GM23338 (cell line): ENCODE results near the gene STARD13. TPM values are rescaled to one million over a fixed set of nuclear protein-coding genes. Genes with fewer than 3 reads are reported as not detected.

Experiments used
- ATAC-seq: fragments of 200-7000 bp; cut with Tn5 transposase; 3 replicates; pipeline ENCODE4 v1.9.1; 2020
- DNase-seq: peaks from one replicate; pipeline ENCODE4 v3.0.0-alpha.2; 2015; ENCODE audit warnings: low spot score
- H2AFZ ChIP-seq: fragments of 200-600 bp; sonication (generic); 2 replicates; pipeline ENCODE4 v1.8.0; 2016; ENCODE audit warnings: antibody characterized with exemption, mild to moderate bottlenecking, moderate library complexity
- H3F3A ChIP-seq: fragments of 200-600 bp; sonication (generic); replicated peaks from 2 replicates; pipeline ENCODE4 v1.8.0; 2017; ENCODE audit warnings: antibody characterized with exemption, mixed run types, low read depth
- H3K27ac ChIP-seq: fragments of 200-600 bp; sonication (generic); 2 replicates; pipeline ENCODE4 v1.6.1; 2016; ENCODE audit warnings: low read depth
- H3K27me3 ChIP-seq: fragments of 200-600 bp; sonication (generic); 2 replicates; pipeline ENCODE4 v1.8.0; 2016; ENCODE audit warnings: mild to moderate bottlenecking, mixed run types, moderate library complexity; ENCODE audit not compliant: insufficient read depth
- H3K36me3 ChIP-seq: fragments of 200-600 bp; sonication (generic); 2 replicates; pipeline ENCODE4 v1.8.0; 2016; ENCODE audit warnings: mild to moderate bottlenecking; ENCODE audit not compliant: insufficient read depth
- H3K4me1 ChIP-seq: fragments of 200-600 bp; sonication (generic); 2 replicates; pipeline ENCODE4 v1.8.0; 2016; ENCODE audit warnings: mild to moderate bottlenecking, moderate library complexity; ENCODE audit not compliant: insufficient read depth
- H3K4me2 ChIP-seq: fragments of 200-600 bp; sonication (generic); 2 replicates; pipeline ENCODE4 v1.7.1; 2017; ENCODE audit warnings: mixed run types
- H3K4me3 ChIP-seq: fragments of 200-600 bp; sonication (generic); 2 replicates; pipeline ENCODE4 v1.6.1; 2016; ENCODE audit warnings: mixed run types
- H3K79me2 ChIP-seq: fragments of 200-600 bp; sonication (generic); replicated peaks from 2 replicates; pipeline ENCODE4 v1.8.0; 2017; ENCODE audit warnings: mild to moderate bottlenecking; ENCODE audit not compliant: insufficient read depth
- H3K9me2 ChIP-seq: fragments of 200-600 bp; sonication (generic); 2 replicates; pipeline ENCODE4 v1.8.0; 2017; ENCODE audit not compliant: insufficient read depth
- H4K20me1 ChIP-seq: fragments of 200-600 bp; sonication (generic); replicated peaks from 2 replicates; pipeline ENCODE4 v1.8.0; 2017; ENCODE audit warnings: mild to moderate bottlenecking; ENCODE audit not compliant: insufficient read depth
- H3K27ac Mint-ChIP-seq: 2 replicates; pipeline ENCODE4 v1.8.0; 2020; ENCODE audit warnings: inconsistent platforms, mild to moderate bottlenecking, moderate library complexity, mixed read lengths
- H3K27me3 Mint-ChIP-seq: 3 replicates; pipeline ENCODE4 v1.8.0; 2022; ENCODE audit warnings: low read depth, mild to moderate bottlenecking, moderate library complexity, mixed read lengths, inconsistent platforms; ENCODE audit not compliant: insufficient read depth, poor library complexity
- H3K36me3 Mint-ChIP-seq: 3 replicates; pipeline ENCODE4 v1.8.0; 2021; ENCODE audit warnings: low read depth, mild to moderate bottlenecking, inconsistent platforms, moderate library complexity, mixed read lengths
- H3K4me1 Mint-ChIP-seq: 3 replicates; pipeline ENCODE4 v1.8.0; 2020; ENCODE audit warnings: mild to moderate bottlenecking, inconsistent platforms, mixed read lengths
- H3K4me3 Mint-ChIP-seq: 3 replicates; pipeline ENCODE4 v1.8.0; 2021; ENCODE audit warnings: moderate library complexity, mild to moderate bottlenecking, inconsistent platforms, mixed read lengths
- H3K9me3 Mint-ChIP-seq: 3 replicates; pipeline ENCODE4 v1.8.0; 2020; ENCODE audit warnings: moderate library complexity, mild to moderate bottlenecking, inconsistent platforms, mixed read lengths
- CREB1 ChIP-seq: fragments of 250-450 bp; sonication (Bioruptor Pico); IDR thresholded peaks from 2 replicates; pipeline ENCODE4 v1.5.0; 2020; ENCODE audit warnings: low read depth, mild to moderate bottlenecking, moderate library complexity
- EZH2phosphoT487 ChIP-seq: fragments of 200-600 bp; sonication (generic); IDR thresholded peaks from one replicate; pipeline ENCODE4 v1.8.1; 2018; ENCODE audit warnings: antibody characterized with exemption; ENCODE audit not compliant: unreplicated experiment
- JUNB ChIP-seq: IDR thresholded peaks from one replicate; pipeline ENCODE4 v1.6.1; 2016; ENCODE audit warnings: antibody characterized with exemption; ENCODE audit not compliant: unreplicated experiment
- NANOG ChIP-seq: IDR thresholded peaks from 2 replicates; pipeline ENCODE4 v1.6.1; 2016; ENCODE audit warnings: antibody characterized with exemption, borderline replicate concordance
- POLR2AphosphoS5 ChIP-seq: IDR thresholded peaks from 2 replicates; pipeline ENCODE4 v1.6.1; 2016; ENCODE audit warnings: antibody characterized with exemption, low read depth
- STAT1 ChIP-seq: IDR thresholded peaks from one replicate; pipeline ENCODE4 v1.6.1; 2016; ENCODE audit warnings: antibody characterized with exemption; ENCODE audit not compliant: unreplicated experiment
- ZNF114 ChIP-seq: fragments of 250-450 bp; sonication (Bioruptor Pico); IDR thresholded peaks from 2 replicates; pipeline ENCODE4 v1.5.0; 2020; ENCODE audit warnings: mild to moderate bottlenecking, moderate library complexity
- ZNF331 ChIP-seq: fragments of 250-450 bp; sonication (Bioruptor Pico); IDR thresholded peaks from 2 replicates; pipeline ENCODE4 v1.5.0; 2020; ENCODE audit warnings: low read depth, mild to moderate bottlenecking, moderate library complexity
- polyA plus RNA-seq: library from polyadenylated mRNA; unstranded; fragments of >200 nt; fragmentation: Nextera tagmentation; extraction: Ambion mirVana; gene quantifications from 2 replicates; pipeline ENCODE4 v1.2.1, GENCODE V29; 2016
- total RNA-seq: library from RNA; depleted of rRNA; stranded (reverse); fragments of >200 nt; shearing (Covaris generic); gene quantifications from 2 replicates; pipeline ENCODE4 v1.2.3, GENCODE V29; 2014
- TF ChIP-seq, protein P1 (sequence below), 2 experiments: fragments of 200-600 bp in 1 of 2; sonication (generic) in 1 of 2; conservative IDR thresholded peaks; 2 replicates each; pipeline versions ENCODE4 v1.5.1 to v1.6.1; 2016 to 2017; ENCODE audit warnings: antibody characterized with exemption in 2 of 2, low read depth in 2 of 2, mild to moderate bottlenecking in 2 of 2, moderate library complexity in 1 of 2
- TF ChIP-seq, protein P2 (sequence below): IDR thresholded peaks from 2 replicates; pipeline ENCODE4 v1.6.1; 2016; ENCODE audit warnings: antibody characterized with exemption

The STARD13 gene
- total and polyA plus RNA-seq, 2 experiments from 2014 or later, result 3.2 to 5.2 TPM

DNA sequence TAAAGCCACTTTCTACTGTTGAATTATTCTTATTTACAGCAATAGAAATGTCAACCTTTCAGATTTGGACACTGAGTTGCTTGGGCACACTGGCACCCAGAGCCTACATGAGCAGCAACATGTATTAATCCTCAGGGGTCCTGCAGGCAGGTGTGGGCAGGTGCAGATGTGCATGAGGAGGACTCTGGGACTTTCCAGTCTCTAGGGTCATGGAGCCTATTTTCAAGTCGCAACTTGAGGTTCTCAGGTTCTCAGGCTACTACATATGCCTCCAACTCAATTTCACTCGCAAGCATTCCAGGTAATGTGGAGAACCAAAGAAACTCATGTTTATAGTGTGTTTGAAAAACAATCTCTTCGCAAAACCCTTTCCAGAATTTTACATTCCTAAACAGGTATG lies 73.2 kb downstream of the STARD13 start:
- H3K4me3 Mint-ChIP-seq, result no peak overlapping the region
- no peak for DNase-seq
- TF ChIP-seq POLR2AphosphoS5 (no peak), NANOG (no peak), ZNF331 (CRISPR knock-in tag) (no peak), ZNF114 (CRISPR knock-in tag) (no peak), STAT1 (no peak), CREB1 (no peak)
- TF ChIP-seq, protein P1, sequence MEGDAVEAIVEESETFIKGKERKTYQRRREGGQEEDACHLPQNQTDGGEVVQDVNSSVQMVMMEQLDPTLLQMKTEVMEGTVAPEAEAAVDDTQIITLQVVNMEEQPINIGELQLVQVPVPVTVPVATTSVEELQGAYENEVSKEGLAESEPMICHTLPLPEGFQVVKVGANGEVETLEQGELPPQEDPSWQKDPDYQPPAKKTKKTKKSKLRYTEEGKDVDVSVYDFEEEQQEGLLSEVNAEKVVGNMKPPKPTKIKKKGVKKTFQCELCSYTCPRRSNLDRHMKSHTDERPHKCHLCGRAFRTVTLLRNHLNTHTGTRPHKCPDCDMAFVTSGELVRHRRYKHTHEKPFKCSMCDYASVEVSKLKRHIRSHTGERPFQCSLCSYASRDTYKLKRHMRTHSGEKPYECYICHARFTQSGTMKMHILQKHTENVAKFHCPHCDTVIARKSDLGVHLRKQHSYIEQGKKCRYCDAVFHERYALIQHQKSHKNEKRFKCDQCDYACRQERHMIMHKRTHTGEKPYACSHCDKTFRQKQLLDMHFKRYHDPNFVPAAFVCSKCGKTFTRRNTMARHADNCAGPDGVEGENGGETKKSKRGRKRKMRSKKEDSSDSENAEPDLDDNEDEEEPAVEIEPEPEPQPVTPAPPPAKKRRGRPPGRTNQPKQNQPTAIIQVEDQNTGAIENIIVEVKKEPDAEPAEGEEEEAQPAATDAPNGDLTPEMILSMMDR (conservative IDR thresholded peaks at IDR 0.05; ENCODE audit: low read depth in 2 of 2), result no peak
- peaks cover 2% of the 10 kb centered on the region for H3K27me3 Mint-ChIP-seq
- Histone ChIP-seq H3K27me3 (no peaks in the 10 kb centered on the region), H3K27ac (no peak overlapping the region), H3K4me2 (no peak overlapping the region), H4K20me1 (no peaks in the 10 kb centered on the region), H3K79me2 (no peaks in the 10 kb centered on the region), H3K4me3 (no peak overlapping the region), H3K4me1 (peaks cover 25% of the 10 kb centered on the region), H2AFZ (no peak overlapping the region), H3K9me2 (no peaks in the 10 kb centered on the region), H3K36me3 (no peaks in the 10 kb centered on the region), H3F3A (no peaks in the 10 kb centered on the region)
- no peak overlapping the region for H3K27ac Mint-ChIP-seq
- ATAC-seq, result no peak
- H3K4me1 Mint-ChIP-seq, result peaks cover 26% of the 10 kb centered on the region
- no peaks in the 10 kb centered on the region for H3K36me3 Mint-ChIP-seq
- H3K9me3 Mint-ChIP-seq, result no peaks in the 10 kb centered on the region

DNA sequence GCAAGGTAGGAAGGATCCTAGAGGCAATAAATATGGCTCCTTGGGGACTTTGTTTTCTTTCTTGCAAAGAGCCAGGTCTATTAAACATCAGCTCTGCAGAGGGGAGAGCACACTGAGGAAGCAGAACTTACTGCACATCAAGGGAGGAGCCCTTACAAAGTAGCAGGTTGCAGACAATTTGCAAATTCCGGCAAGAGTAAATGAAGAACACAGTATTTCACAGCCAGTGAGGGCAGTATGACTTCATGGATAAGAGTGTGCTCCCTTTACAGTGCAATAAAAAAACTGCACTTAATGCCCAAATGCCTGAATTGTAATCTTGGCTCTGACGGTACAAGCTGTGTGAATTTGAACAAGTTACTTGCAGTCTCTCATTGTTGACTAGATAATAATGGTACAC lies 75.5 kb downstream of the STARD13 start:
- H3K4me1 Mint-ChIP-seq, result peaks cover 39% of the 10 kb centered on the region
- H3K9me2 ChIP-seq, result no peaks in the 10 kb centered on the region
- no peak overlapping the region for H3K4me2 ChIP-seq
- H3K36me3 Mint-ChIP-seq, result no peaks in the 10 kb centered on the region
- H3K4me1 ChIP-seq, result peaks cover 44% of the 10 kb centered on the region
- H2AFZ ChIP-seq, result no peak overlapping the region
- H4K20me1 ChIP-seq, result no peaks in the 10 kb centered on the region
- TF ChIP-seq, protein P2, sequence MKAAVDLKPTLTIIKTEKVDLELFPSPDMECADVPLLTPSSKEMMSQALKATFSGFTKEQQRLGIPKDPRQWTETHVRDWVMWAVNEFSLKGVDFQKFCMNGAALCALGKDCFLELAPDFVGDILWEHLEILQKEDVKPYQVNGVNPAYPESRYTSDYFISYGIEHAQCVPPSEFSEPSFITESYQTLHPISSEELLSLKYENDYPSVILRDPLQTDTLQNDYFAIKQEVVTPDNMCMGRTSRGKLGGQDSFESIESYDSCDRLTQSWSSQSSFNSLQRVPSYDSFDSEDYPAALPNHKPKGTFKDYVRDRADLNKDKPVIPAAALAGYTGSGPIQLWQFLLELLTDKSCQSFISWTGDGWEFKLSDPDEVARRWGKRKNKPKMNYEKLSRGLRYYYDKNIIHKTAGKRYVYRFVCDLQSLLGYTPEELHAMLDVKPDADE, result no peak
- no peak for TF ChIP-seq EZH2phosphoT487
- no peak for TF ChIP-seq CREB1
- no peak for TF ChIP-seq POLR2AphosphoS5
- TF ChIP-seq STAT1, result no peak
- TF ChIP-seq ZNF331 (CRISPR knock-in tag), result no peak
- no peak for TF ChIP-seq JUNB
- no peak overlapping the region for H3K4me3 Mint-ChIP-seq
- H3K27ac ChIP-seq, result no peak overlapping the region
- no peaks in the 10 kb centered on the region for H3K27me3 ChIP-seq
- H3F3A ChIP-seq, result no peaks in the 10 kb centered on the region
- DNase-seq, result no peak
- H3K9me3 Mint-ChIP-seq, result no peaks in the 10 kb centered on the region
- no peaks in the 10 kb centered on the region for H3K79me2 ChIP-seq
- H3K36me3 ChIP-seq, result no peaks in the 10 kb centered on the region
- no peak overlapping the region for H3K4me3 ChIP-seq
- no peak overlapping the region for H3K27ac Mint-ChIP-seq
- no peak for ATAC-seq
- H3K27me3 Mint-ChIP-seq, result peaks cover 2% of the 10 kb centered on the region
